Keratinocyte (primary cell): ENCODE results near the gene PARD3. TPM values are rescaled to one million over a fixed set of nuclear protein-coding genes. Genes with fewer than 3 reads are reported as not detected.

Experiments
- DNase-seq: peaks from one replicate; pipeline ENCODE4 v3.0.0-alpha.2; 2011; ENCODE audit warnings: low read depth, missing footprints, low spot score
- FAIRE-seq: peaks from 2 replicates; lab custom pipeline; 2011; peaks lifted over from hg19 to GRCh38; lab: Jason Lieb, UNC
- H2AFZ ChIP-seq: 2 replicates; pipeline ENCODE4 v1.6.0; 2012; ENCODE audit warnings: low read length, control low read depth, inconsistent platforms; ENCODE audit not compliant: control insufficient read depth
- H3K27ac ChIP-seq: 2 replicates; pipeline ENCODE4 v1.5.1; 2011; ENCODE audit warnings: low read length; ENCODE audit not compliant: control insufficient read depth, insufficient read depth
- H3K27me3 ChIP-seq: 3 replicates; pipeline ENCODE4 v1.6.0; 2011; ENCODE audit warnings: low read length; ENCODE audit not compliant: control insufficient read depth, insufficient read depth; ENCODE audit errors: extremely low read depth
- H3K36me3 ChIP-seq, 2 experiments: 2 replicates in 1 of 2; 3 replicates in 1 of 2; pipeline ENCODE4 v1.5.1; 2011; ENCODE audit warnings: low read length in 2 of 2, mild to moderate bottlenecking in 1 of 2; ENCODE audit not compliant: control insufficient read depth in 2 of 2, insufficient read depth in 2 of 2; ENCODE audit errors: extremely low read depth in 1 of 2
- H3K4me1 ChIP-seq: 3 replicates; pipeline ENCODE4 v1.5.1; 2011; ENCODE audit warnings: low read length; ENCODE audit not compliant: control insufficient read depth, insufficient read depth; ENCODE audit errors: extremely low read depth
- H3K4me2 ChIP-seq: 3 replicates; pipeline ENCODE4 v1.6.0; 2011; ENCODE audit warnings: low read depth, low read length; ENCODE audit not compliant: control insufficient read depth, insufficient read depth; ENCODE audit errors: extremely low read depth
- H3K4me3 ChIP-seq, 3 experiments: fragments of 200-600 bp in 1 of 3; sonication (generic) in 1 of 3; 2 replicates in 2 of 3; 3 replicates in 1 of 3; pipeline ENCODE4 v1.5.1; 2011 to 2016; ENCODE audit warnings: low read length in 3 of 3, mild to moderate bottlenecking in 3 of 3, control low read depth in 2 of 3, inconsistent platforms in 1 of 3, low read depth in 1 of 3, mixed read lengths in 1 of 3, mixed run types in 1 of 3, moderate library complexity in 1 of 3; ENCODE audit not compliant: control insufficient read depth in 2 of 3, insufficient read depth in 2 of 3; ENCODE audit errors: extremely low read depth in 1 of 3
- H3K79me2 ChIP-seq: 2 replicates; pipeline ENCODE4 v1.6.0; 2012; ENCODE audit warnings: low read length; ENCODE audit not compliant: control insufficient read depth, insufficient read depth
- H3K9ac ChIP-seq: 3 replicates; pipeline ENCODE4 v1.6.0; 2011; ENCODE audit warnings: low read length; ENCODE audit not compliant: control insufficient read depth, insufficient read depth; ENCODE audit errors: extremely low read depth
- H3K9me1 ChIP-seq: 3 replicates; pipeline ENCODE4 v1.6.0; 2011; ENCODE audit warnings: low read length; ENCODE audit not compliant: control insufficient read depth, insufficient read depth; ENCODE audit errors: extremely low read depth
- H3K9me3 ChIP-seq: 2 replicates; pipeline ENCODE4 v1.5.1; 2012; ENCODE audit warnings: low read depth, low read length; ENCODE audit not compliant: control insufficient read depth
- H4K20me1 ChIP-seq: 3 replicates; pipeline ENCODE4 v1.6.0; 2011; ENCODE audit warnings: low read length; ENCODE audit not compliant: control insufficient read depth, insufficient read depth; ENCODE audit errors: extremely low read depth
- CTCF ChIP-seq, 3 experiments: IDR thresholded peaks in 1 of 3; conservative IDR thresholded peaks in 1 of 3; optimal IDR thresholded peaks in 1 of 3; 2 replicates in 2 of 3; 3 replicates in 1 of 3; pipeline versions ENCODE3 to v1.5.1; 2011; ENCODE audit warnings: low read length in 3 of 3, mild to moderate bottlenecking in 3 of 3, moderate library complexity in 2 of 3, control low read depth in 1 of 3, inconsistent platforms in 1 of 3; ENCODE audit not compliant: insufficient read depth in 2 of 3; ENCODE audit errors: extremely low read depth in 1 of 3
- EZH2 ChIP-seq: IDR thresholded peaks from one replicate; pipeline ENCODE4 v1.6.1; 2012; ENCODE audit warnings: inconsistent platforms, mild to moderate bottlenecking, low read length, moderate library complexity
- dilution Hi-C: fragments of 300-500 bp; cut with MboI; formaldehyde crosslinking; loops from one replicate; pipeline ENCODE4 v1.7.0; 2020; ENCODE audit warnings: low sequenced_read_pairs; ENCODE audit not compliant: extremely low pct_ligation_motif_present
- polyA plus RNA-seq, 5 experiments: library from polyadenylated mRNA; depleted of rRNA in 3 of 5; stranded (reverse) in 3 of 5; stranded (forward) in 1 of 5; unstranded in 1 of 5; fragments of >200 nt; gene quantifications; 1 replicate in 1 of 5; 2 replicates in 3 of 5; 3 replicates in 1 of 5; pipeline versions ENCODE4 v1.2.1 to v1.2.3, GENCODE V29; 2011 to 2012; ENCODE audit warnings: missing spikeins in 2 of 5, low read depth in 1 of 5, low replicate concordance in 1 of 5

Gene PARD3
- polyA plus RNA-seq, 1 donor (not counting 4 experiments of a cell fraction or from before 2014, with no cell fraction given) = 46.4 TPM

- peaks cover 49% of the 10 kb centered on the region for H3K79me2 ChIP-seq
- FAIRE-seq (peak; percentile 73), DNase-seq (peak; percentile 42)
- no peaks in the 10 kb centered on the region for H3K9me3 ChIP-seq
- peaks cover 2 to 5% of the 10 kb centered on the region in 2 experiments for H3K36me3 ChIP-seq
- H3K4me1 ChIP-seq = peaks cover 59% of the 10 kb centered on the region
- H3K4me2 ChIP-seq = peak overlapping the region; percentile 61
- H2AFZ ChIP-seq = no peak overlapping the region
- dilution Hi-C loops = no loop called here
- H3K27me3 ChIP-seq = no peaks in the 10 kb centered on the region
- H4K20me1 ChIP-seq = no peaks in the 10 kb centered on the region
- peak overlapping the region; percentile 50 for H3K27ac ChIP-seq
- no peak overlapping the region for H3K9ac ChIP-seq
- TF ChIP-seq CTCF (optimal IDR thresholded peaks at IDR 0.05 in 1 of 3, IDR thresholded peaks at IDR 0.05 in 1 of 3, conservative IDR thresholded peaks at IDR 0.05 in 1 of 3; ENCODE audit: extremely low read depth in 1 of 3, insufficient read depth in 2 of 3, low read length in 3 of 3) (no peak), EZH2 (no peak)
- H3K9me1 ChIP-seq = no peaks in the 10 kb centered on the region
- H3K4me3 ChIP-seq = no peak overlapping the region
Measured at GRCh38 chr10:34696423-34696822, 118.7 kb downstream of the PARD3 start.

- peaks cover under 1% of the 10 kb centered on the region for H4K20me1 ChIP-seq
- H3K27ac ChIP-seq = peak overlapping the region; percentile 15
- peak overlapping the region; percentile 10 for H3K9ac ChIP-seq
- TF ChIP-seq EZH2 (no peak), CTCF (optimal IDR thresholded peaks at IDR 0.05 in 1 of 3, IDR thresholded peaks at IDR 0.05 in 1 of 3, conservative IDR thresholded peaks at IDR 0.05 in 1 of 3; ENCODE audit: extremely low read depth in 1 of 3, insufficient read depth in 2 of 3, low read length in 3 of 3) (no peak)
- peaks cover 2% of the 10 kb centered on the region in 2 experiments for H3K36me3 ChIP-seq
- H3K9me1 ChIP-seq = no peaks in the 10 kb centered on the region
- H3K4me3 ChIP-seq = peak overlapping the region in 2 of 3 experiments; percentile 2 to 6
- dilution Hi-C loops = no loop called here
- peak; percentile 92 for FAIRE-seq
- peaks cover 24% of the 10 kb centered on the region for H3K4me1 ChIP-seq
- H3K79me2 ChIP-seq = peaks cover 46% of the 10 kb centered on the region
- H3K4me2 ChIP-seq = peak overlapping the region; percentile 72
- no peaks in the 10 kb centered on the region for H3K27me3 ChIP-seq
- no peaks in the 10 kb centered on the region for H3K9me3 ChIP-seq
- no peak for DNase-seq
- no peak overlapping the region for H2AFZ ChIP-seq
Measured at GRCh38 chr10:34690383-34691049, 124.6 kb downstream of the PARD3 start.
